Fibroblast of mammary gland (primary cell): ENCODE results near the gene ACHE.
A peak's percentile ranks its signal among the peaks of the same experiment; 100 is the strongest.

Source experiments
- DNase-seq: peaks from one replicate; pipeline ENCODE4 v3.0.0-alpha.2; 2010; ENCODE audit warnings: low read depth
- H3K4me3 ChIP-seq: 2 replicates; pipeline ENCODE4 v1.5.1; 2011; ENCODE audit warnings: low read depth, mild to moderate bottlenecking, low read length, moderate library complexity; ENCODE audit not compliant: control insufficient read depth
- TF ChIP-seq, protein P1 (sequence below): conservative IDR thresholded peaks from 2 replicates; pipeline ENCODE4 v1.5.1; 2011; ENCODE audit warnings: low read depth, low read length, inconsistent platforms; ENCODE audit not compliant: control insufficient read depth, insufficient read depth

Gene ACHE

GRCh38 chr7:100881136-100881535 lies 14.6 kb downstream of the ACHE start:
- H3K4me3 ChIP-seq, result no peak overlapping the region
- TF ChIP-seq, protein P1, sequence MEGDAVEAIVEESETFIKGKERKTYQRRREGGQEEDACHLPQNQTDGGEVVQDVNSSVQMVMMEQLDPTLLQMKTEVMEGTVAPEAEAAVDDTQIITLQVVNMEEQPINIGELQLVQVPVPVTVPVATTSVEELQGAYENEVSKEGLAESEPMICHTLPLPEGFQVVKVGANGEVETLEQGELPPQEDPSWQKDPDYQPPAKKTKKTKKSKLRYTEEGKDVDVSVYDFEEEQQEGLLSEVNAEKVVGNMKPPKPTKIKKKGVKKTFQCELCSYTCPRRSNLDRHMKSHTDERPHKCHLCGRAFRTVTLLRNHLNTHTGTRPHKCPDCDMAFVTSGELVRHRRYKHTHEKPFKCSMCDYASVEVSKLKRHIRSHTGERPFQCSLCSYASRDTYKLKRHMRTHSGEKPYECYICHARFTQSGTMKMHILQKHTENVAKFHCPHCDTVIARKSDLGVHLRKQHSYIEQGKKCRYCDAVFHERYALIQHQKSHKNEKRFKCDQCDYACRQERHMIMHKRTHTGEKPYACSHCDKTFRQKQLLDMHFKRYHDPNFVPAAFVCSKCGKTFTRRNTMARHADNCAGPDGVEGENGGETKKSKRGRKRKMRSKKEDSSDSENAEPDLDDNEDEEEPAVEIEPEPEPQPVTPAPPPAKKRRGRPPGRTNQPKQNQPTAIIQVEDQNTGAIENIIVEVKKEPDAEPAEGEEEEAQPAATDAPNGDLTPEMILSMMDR, result no peak
- DNase-seq, result no peak

DNA sequence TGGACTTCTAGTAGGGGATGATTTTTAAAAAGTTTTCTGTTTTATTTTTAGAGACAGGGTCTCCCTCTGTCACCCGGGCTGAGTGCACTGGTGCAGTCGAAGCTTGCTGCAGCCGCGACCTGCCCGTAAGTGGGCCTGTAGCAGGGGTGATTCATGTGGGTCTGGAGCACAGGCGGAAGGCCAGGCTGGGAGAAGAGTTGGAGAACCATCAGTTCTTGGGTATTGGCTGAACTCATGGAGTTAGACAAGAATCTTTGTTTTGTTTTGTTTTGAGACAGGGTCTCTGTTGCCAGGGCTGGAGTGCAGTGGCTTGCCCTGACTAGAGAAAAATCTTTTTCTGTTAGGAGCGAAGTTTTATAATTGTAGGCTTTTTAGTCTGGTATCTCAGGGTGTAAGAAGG lies 15.0 kb downstream of the ACHE start:
- no peak overlapping the region for H3K4me3 ChIP-seq
- TF ChIP-seq, protein P1, result no peak
- no peak for DNase-seq

- no peak overlapping the region for H3K4me3 ChIP-seq
- TF ChIP-seq, protein P1, result no peak
- no peak for DNase-seq
Observed at GRCh38 chr7:100879685-100880261, 15.9 kb downstream of the ACHE start.

DNA sequence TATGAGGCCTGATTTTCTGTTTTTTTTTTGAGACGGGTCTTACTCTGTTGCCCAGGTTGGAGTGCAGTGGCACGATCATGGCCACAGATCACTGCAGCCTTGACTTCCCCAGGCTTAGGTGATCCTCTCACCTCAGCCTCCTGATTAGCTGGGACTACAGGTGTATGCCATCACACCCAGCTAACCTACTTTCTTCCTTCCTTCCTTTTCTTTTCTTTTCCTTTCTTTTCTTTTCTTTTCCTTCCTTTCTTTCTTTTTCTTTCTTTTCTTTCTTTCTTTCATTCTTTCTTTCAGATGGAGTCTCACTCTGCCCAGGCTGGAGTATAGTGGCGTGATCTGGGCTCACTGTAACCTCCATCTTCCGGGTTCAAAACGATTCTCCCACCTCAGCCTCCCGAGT lies 17.0 kb downstream of the ACHE start:
- TF ChIP-seq, protein P1, result no peak
- DNase-seq, result no peak
- no peak overlapping the region for H3K4me3 ChIP-seq

- TF ChIP-seq, protein P1, result no peak
- no peak overlapping the region for H3K4me3 ChIP-seq
- no peak for DNase-seq
Observed at GRCh38 chr7:100878013-100878412, 17.7 kb downstream of the ACHE start.

GRCh38 chr7:100875356-100875751 lies 20.3 kb downstream of the ACHE start:
- DNase-seq, result no peak
- peak overlapping the region; percentile 90 for H3K4me3 ChIP-seq
- TF ChIP-seq, protein P1, result no peak
